HG03103 (cell line): ENCODE data around the gene RASAL2.
"Not testable (repeated sequence)": the region's sequence is repeated elsewhere in the genome, so short reads cannot be mapped to it uniquely, and the experiment has no call there.

ENCODE experiments used
- ATAC-seq: cut with Tn5 transposase; IDR thresholded peaks from one replicate; pipeline ENCODE4 v1.9.1; 2021; ENCODE audit warnings: low read depth; ENCODE audit not compliant: unreplicated experiment

The RASAL2 gene

GRCh38 chr1:178109348-178110143 is 15.6 kb downstream of the RASAL2 start:
- ATAC-seq, result no peak

GRCh38 chr1:178115260-178115659 is 21.4 kb downstream of the RASAL2 start:
- no peak for ATAC-seq

- ATAC-seq, result no peak
Measured at GRCh38 chr1:178118524-178118923, 24.6 kb downstream of the RASAL2 start.

- ATAC-seq, result no peak
Measured at GRCh38 chr1:178119628-178120027, 25.7 kb downstream of the RASAL2 start.

- no peak for ATAC-seq
Measured at GRCh38 chr1:178120088-178120487, 26.2 kb downstream of the RASAL2 start.

- not testable (repeated sequence) for ATAC-seq
Measured at GRCh38 chr1:178120520-178121052, 26.7 kb downstream of the RASAL2 start.

- ATAC-seq, result no peak
Measured at GRCh38 chr1:178121883-178122282, 28.0 kb downstream of the RASAL2 start.

GRCh38 chr1:178122283-178122682 is 28.4 kb downstream of the RASAL2 start:
- ATAC-seq, result peak; percentile 60

GRCh38 chr1:178124115-178124514 is 30.2 kb downstream of the RASAL2 start:
- no peak for ATAC-seq

- no peak for ATAC-seq
Measured at GRCh38 chr1:178126261-178126660, 32.4 kb downstream of the RASAL2 start.

- no peak for ATAC-seq
Measured at GRCh38 chr1:178126741-178127185, 32.9 kb downstream of the RASAL2 start.

- no peak for ATAC-seq
Measured at GRCh38 chr1:178127482-178128191, 33.7 kb downstream of the RASAL2 start.

- ATAC-seq, result no peak
Measured at GRCh38 chr1:178133239-178133989, 39.5 kb downstream of the RASAL2 start.

GRCh38 chr1:178134061-178134460 is 40.2 kb downstream of the RASAL2 start:
- no peak for ATAC-seq

GRCh38 chr1:178137238-178137637 is 43.3 kb downstream of the RASAL2 start:
- no peak for ATAC-seq

GRCh38 chr1:178142806-178143205 is 48.9 kb downstream of the RASAL2 start:
- no peak for ATAC-seq

- no peak for ATAC-seq
Measured at GRCh38 chr1:178143730-178144690, 50.1 kb downstream of the RASAL2 start.

- no peak for ATAC-seq
Measured at GRCh38 chr1:178145605-178146004, 51.7 kb downstream of the RASAL2 start.

GRCh38 chr1:178146436-178146835 is 52.5 kb downstream of the RASAL2 start:
- ATAC-seq, result no peak

GRCh38 chr1:178150610-178151009 is 56.7 kb downstream of the RASAL2 start:
- ATAC-seq, result no peak
